Vagina (tissue), 2 donors: ENCODE results near the gene KIAA1671. TPM values are rescaled to one million over a fixed set of nuclear protein-coding genes. Genes with fewer than 3 reads are reported as not detected.

Experiments
- DNase-seq, 2 donors: peaks; one replicate each; pipeline ENCODE4 v3.0.0-alpha.2; 2017; ENCODE audit errors: extremely low spot score in 2 of 2
- H3K27ac ChIP-seq: fragments of 200-600 bp; sonication (generic); one replicate; pipeline ENCODE4 v1.5.1; 2019
- H3K27me3 ChIP-seq: fragments of 200-600 bp; sonication (generic); one replicate; pipeline ENCODE4 v1.5.1; 2019
- H3K36me3 ChIP-seq, 2 donors: fragments of 200-600 bp; sonication (generic); one replicate each; pipeline ENCODE4 v1.5.1; 2017 to 2019
- H3K4me1 ChIP-seq: fragments of 200-600 bp; sonication (generic); one replicate; pipeline ENCODE4 v1.5.1; 2019
- H3K4me3 ChIP-seq, 2 donors: fragments of 200-600 bp; sonication (generic); 1 replicate in 1 of 2; 2 replicates in 1 of 2; pipeline ENCODE4 v1.5.1; 2016 to 2019
- H3K9me3 ChIP-seq: fragments of 200-600 bp; sonication (generic); one replicate; pipeline ENCODE4 v1.5.1; 2019
- CTCF ChIP-seq, 3 experiments: fragments of 450-650 bp in 2 of 3; fragments of 200-600 bp in 1 of 3; sonication (generic) in 1 of 3; IDR thresholded peaks; one replicate each; pipeline ENCODE4 v1.5.1; 2017 to 2019; ENCODE audit warnings: antibody characterized with exemption in 3 of 3, mild to moderate bottlenecking in 2 of 3, moderate library complexity in 2 of 3
- POLR2A ChIP-seq, 2 donors: fragments of 450-650 bp; IDR thresholded peaks; one replicate each; pipeline ENCODE4 v1.6.1; 2017; ENCODE audit warnings: antibody characterized with exemption in 2 of 2, mild to moderate bottlenecking in 2 of 2, moderate library complexity in 2 of 2
- POLR2AphosphoS5 ChIP-seq, 2 donors: sonication (generic); formaldehyde crosslinking; IDR thresholded peaks; one replicate each; pipeline ENCODE4 v1.9.0; 2017; ENCODE audit warnings: antibody characterized with exemption in 2 of 2, mild to moderate bottlenecking in 2 of 2, low read depth in 1 of 2; ENCODE audit not compliant: insufficient read depth in 1 of 2
- intact Hi-C: fragments of 100-400 bp; cut with DNase I; formaldehyde crosslinking; loops from one replicate; pipeline ENCODE4 v1.15.1; 2023
- total RNA-seq: library from RNA; depleted of rRNA; stranded (reverse); fragments of >200 nt; gene quantifications from one replicate; pipeline ENCODE4 v1.2.3, GENCODE V29; 2016

Gene KIAA1671
- total RNA-seq, 1 donor from 2014 or later: 54.0 TPM

- H3K4me1 ChIP-seq: peaks cover 7% of the 10 kb centered on the region
- no peaks in the 10 kb centered on the region for H3K9me3 ChIP-seq
- intact Hi-C loops: no loop called here
- H3K27ac ChIP-seq: no peak overlapping the region
- no peaks in the 10 kb centered on the region for H3K36me3 ChIP-seq
- H3K27me3 ChIP-seq: no peaks in the 10 kb centered on the region
- no peak overlapping the region for H3K4me3 ChIP-seq
- no peak for DNase-seq
- TF ChIP-seq POLR2A (IDR thresholded peaks at IDR 0.05) (no peak), CTCF (IDR thresholded peaks at IDR 0.05) (no peak), POLR2AphosphoS5 (IDR thresholded peaks at IDR 0.05; ENCODE audit: insufficient read depth in 1 of 2, low read depth in 1 of 2) (no peak)
Observed at GRCh38 chr22:25062386-25063085, 110.0 kb downstream of the KIAA1671 start.

- no peak overlapping the region for H3K4me3 ChIP-seq
- no peak overlapping the region for H3K27ac ChIP-seq
- intact Hi-C loops: no loop called here
- H3K9me3 ChIP-seq: no peaks in the 10 kb centered on the region
- H3K4me1 ChIP-seq: peaks cover 9% of the 10 kb centered on the region
- H3K27me3 ChIP-seq: no peaks in the 10 kb centered on the region
- H3K36me3 ChIP-seq: no peaks in the 10 kb centered on the region
- TF ChIP-seq POLR2A (IDR thresholded peaks at IDR 0.05): no peak
- no peak for TF ChIP-seq CTCF (IDR thresholded peaks at IDR 0.05)
- TF ChIP-seq POLR2AphosphoS5 (IDR thresholded peaks at IDR 0.05; ENCODE audit: insufficient read depth in 1 of 2, low read depth in 1 of 2): no peak
- DNase-seq: no peak
Observed at GRCh38 chr22:25064894-25065560, 112.5 kb downstream of the KIAA1671 start.

DNA sequence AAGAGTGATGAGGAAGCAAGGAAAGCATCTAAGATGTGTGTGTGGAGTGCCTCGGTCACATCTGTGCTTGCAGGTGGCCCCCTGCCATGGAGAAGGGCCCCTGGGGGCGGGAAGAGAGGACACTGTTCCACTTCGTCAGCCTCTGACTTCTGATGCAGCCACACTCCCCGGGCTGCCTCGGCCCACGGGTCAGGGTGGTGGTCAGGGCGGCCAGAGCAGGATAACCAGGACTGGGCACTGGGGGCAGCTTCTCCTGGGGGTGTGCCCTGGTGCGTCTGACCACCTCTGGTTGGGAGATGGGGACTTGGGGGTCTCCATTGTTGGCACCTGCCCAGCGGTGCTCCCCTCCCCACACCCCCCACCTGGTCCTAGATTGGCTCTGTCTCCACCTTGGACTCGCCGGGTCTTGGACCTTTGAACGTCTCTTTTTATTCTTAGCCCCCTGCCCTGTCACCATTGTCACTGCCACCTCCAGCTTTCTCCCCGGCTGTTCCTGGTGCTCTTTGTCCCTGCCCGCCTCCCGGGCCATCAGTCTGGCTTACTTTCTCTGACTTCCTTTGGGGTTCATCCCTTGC is 114.4 kb downstream of the KIAA1671 start:
- intact Hi-C loops: no loop called here
- Histone ChIP-seq H3K4me3 (no peak overlapping the region), H3K4me1 (peaks cover 12% of the 10 kb centered on the region), H3K36me3 (no peaks in the 10 kb centered on the region), H3K9me3 (no peaks in the 10 kb centered on the region), H3K27ac (no peak overlapping the region), H3K27me3 (no peaks in the 10 kb centered on the region)
- no peak for DNase-seq
- TF ChIP-seq POLR2A (IDR thresholded peaks at IDR 0.05) (no peak), CTCF (IDR thresholded peaks at IDR 0.05) (no peak), POLR2AphosphoS5 (IDR thresholded peaks at IDR 0.05; ENCODE audit: insufficient read depth in 1 of 2, low read depth in 1 of 2) (no peak)

GRCh38 chr22:25067851-25068421 is 115.4 kb downstream of the KIAA1671 start:
- Histone ChIP-seq H3K4me1 (peaks cover 12% of the 10 kb centered on the region), H3K27ac (no peak overlapping the region), H3K9me3 (no peaks in the 10 kb centered on the region), H3K27me3 (no peaks in the 10 kb centered on the region), H3K36me3 (no peaks in the 10 kb centered on the region), H3K4me3 (no peak overlapping the region)
- no peak for TF ChIP-seq POLR2A (IDR thresholded peaks at IDR 0.05)
- TF ChIP-seq CTCF (IDR thresholded peaks at IDR 0.05): no peak
- peak in 1 of 2 donors; percentile 32 for TF ChIP-seq POLR2AphosphoS5 (IDR thresholded peaks at IDR 0.05; ENCODE audit: insufficient read depth in 1 of 2, low read depth in 1 of 2)
- DNase-seq: no peak
- intact Hi-C loops: no loop called here
